ENCODE results near the gene PEX16.

GRCh38 chr11:45902452-45903380 lies 15.0 kb downstream of the PEX16 start:
- TF ChIP-seq POLR2A (IDR thresholded peaks at IDR 0.05; ENCODE audit: low read depth, low read length) (no peak), POLR2AphosphoS5 (IDR thresholded peaks at IDR 0.05; ENCODE audit: low read depth, low read length) (no peak), SPI1 (IDR thresholded peaks at IDR 0.05; ENCODE audit: low read depth, low read length) (no peak), PAX5 (IDR thresholded peaks at IDR 0.05; ENCODE audit: insufficient read depth, low read length, severe bottlenecking) (no peak), POU2F2 (IDR thresholded peaks at IDR 0.05; ENCODE audit: low read depth, low read length) (no peak)
